ENCODE results near the gene CMTM4.

DNA sequence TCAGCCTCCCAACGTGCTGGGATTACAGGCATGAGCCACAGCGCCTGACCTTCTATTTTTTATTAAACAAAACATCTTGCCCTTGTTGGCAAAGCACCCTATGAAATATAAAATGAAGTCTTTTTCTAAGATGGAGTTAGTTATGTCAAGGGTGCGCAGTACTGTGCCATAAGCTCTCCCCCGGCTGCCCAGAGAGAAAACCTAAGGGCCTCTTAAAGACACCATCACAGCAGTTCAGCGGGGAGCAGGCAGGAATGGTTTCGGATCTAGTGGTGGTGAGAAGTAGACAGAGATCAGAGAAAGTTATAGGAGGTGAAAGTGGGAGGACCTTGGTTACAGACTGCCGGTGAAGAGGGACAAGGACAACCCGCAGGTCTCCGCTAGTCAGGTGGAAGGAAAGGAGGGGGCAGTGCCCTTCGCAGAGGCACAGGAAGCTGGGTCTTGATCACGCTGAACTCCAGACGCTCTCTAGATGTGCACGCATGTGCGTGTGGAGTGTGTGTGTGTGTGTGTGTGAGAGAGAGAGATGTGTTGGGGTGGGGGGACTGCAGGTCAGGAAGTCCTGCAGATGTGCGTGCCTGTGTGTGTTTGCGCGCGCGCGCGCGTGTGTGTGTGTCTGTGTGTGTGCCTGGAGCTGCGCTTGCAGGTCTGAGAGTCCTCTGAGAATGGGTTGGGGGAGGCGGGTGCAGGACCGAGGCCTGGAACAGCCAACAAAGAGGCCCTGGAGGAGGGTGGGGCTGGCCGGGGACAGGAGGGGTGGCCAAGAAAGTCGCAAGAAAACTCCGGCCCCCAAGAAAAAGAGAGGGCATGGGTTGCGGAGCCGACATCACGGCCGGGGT is 92.8 kb downstream of the CMTM4 start:
- TF ChIP-seq POLR2AphosphoS5 (IDR thresholded peaks at IDR 0.05; ENCODE audit: low read depth, low read length) (peak; percentile 48; the same call in 1 of the 2 replicates), MEF2A (IDR thresholded peaks at IDR 0.05; ENCODE audit: borderline replicate concordance, low read depth) (no peak), EZH2phosphoT487 (IDR thresholded peaks at IDR 0.05; ENCODE audit: borderline replicate concordance, low read depth) (no peak), NRF1 (IDR thresholded peaks at IDR 0.05; ENCODE audit: low read depth, low read length) (peak; percentile 49), TEAD4 (IDR thresholded peaks at IDR 0.05; ENCODE audit: borderline replicate concordance, insufficient read depth) (no peak), REST (IDR thresholded peaks at IDR 0.05; ENCODE audit: low read depth, low read length) (no peak), MAX (IDR thresholded peaks at IDR 0.05; ENCODE audit: low read depth) (peak; percentile 17; the same call in 1 of the 2 replicates), FOXJ3 (CRISPR knock-in tag; IDR thresholded peaks at IDR 0.05) (no peak)
- TF ChIP-seq, protein P1, sequence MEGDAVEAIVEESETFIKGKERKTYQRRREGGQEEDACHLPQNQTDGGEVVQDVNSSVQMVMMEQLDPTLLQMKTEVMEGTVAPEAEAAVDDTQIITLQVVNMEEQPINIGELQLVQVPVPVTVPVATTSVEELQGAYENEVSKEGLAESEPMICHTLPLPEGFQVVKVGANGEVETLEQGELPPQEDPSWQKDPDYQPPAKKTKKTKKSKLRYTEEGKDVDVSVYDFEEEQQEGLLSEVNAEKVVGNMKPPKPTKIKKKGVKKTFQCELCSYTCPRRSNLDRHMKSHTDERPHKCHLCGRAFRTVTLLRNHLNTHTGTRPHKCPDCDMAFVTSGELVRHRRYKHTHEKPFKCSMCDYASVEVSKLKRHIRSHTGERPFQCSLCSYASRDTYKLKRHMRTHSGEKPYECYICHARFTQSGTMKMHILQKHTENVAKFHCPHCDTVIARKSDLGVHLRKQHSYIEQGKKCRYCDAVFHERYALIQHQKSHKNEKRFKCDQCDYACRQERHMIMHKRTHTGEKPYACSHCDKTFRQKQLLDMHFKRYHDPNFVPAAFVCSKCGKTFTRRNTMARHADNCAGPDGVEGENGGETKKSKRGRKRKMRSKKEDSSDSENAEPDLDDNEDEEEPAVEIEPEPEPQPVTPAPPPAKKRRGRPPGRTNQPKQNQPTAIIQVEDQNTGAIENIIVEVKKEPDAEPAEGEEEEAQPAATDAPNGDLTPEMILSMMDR (IDR thresholded peaks at IDR 0.05) = no peak
